ENCODE data around the gene CPED1. TPM values are rescaled to one million over a fixed set of nuclear protein-coding genes. Genes with fewer than 3 reads are reported as not detected.

Gene CPED1
- total RNA-seq, 2 experiments from 2014 or later: not detected

- H3K4me2 ChIP-seq (ENCODE audit: low read length): no peak overlapping the region
- no peaks in the 10 kb centered on the region for H3K9me3 ChIP-seq (ENCODE audit: low read length)
- no peak overlapping the region for H2AFZ ChIP-seq (ENCODE audit: low read length)
- no peaks in the 10 kb centered on the region for H3K9me2 ChIP-seq (ENCODE audit: insufficient read depth, low read length)
- no peaks in the 10 kb centered on the region for H3K4me1 ChIP-seq (ENCODE audit: insufficient read depth, low read length, poor library complexity, severe bottlenecking)
- H3K27ac ChIP-seq (ENCODE audit: low read depth, low read length, poor library complexity, severe bottlenecking): no peak overlapping the region
- no peak for TF ChIP-seq EZH2phosphoT487 (IDR thresholded peaks at IDR 0.05; ENCODE audit: borderline replicate concordance, low read depth, low read length)
- TF ChIP-seq CTCF (conservative IDR thresholded peaks at IDR 0.05; ENCODE audit: low read length): no peak
- no peak overlapping the region for H3K4me3 ChIP-seq (ENCODE audit: low read depth, low read length, poor library complexity, severe bottlenecking)
- CTCF ChIA-PET (ENCODE audit: unreplicated experiment): no interaction called here
- H3K79me2 ChIP-seq (ENCODE audit: insufficient read depth, low read depth, low read length): no peaks in the 10 kb centered on the region
- peaks cover 19% of the 10 kb centered on the region for H3K36me3 ChIP-seq (ENCODE audit: insufficient read depth, low read length)
- no peak for DNase-seq (ENCODE audit: low spot score)
- intact Hi-C loops (cut with micrococcal nuclease; ENCODE audit: unreplicated experiment): no loop called here
- POLR2A ChIA-PET: no interaction called here
- no peaks in the 10 kb centered on the region for H4K20me1 ChIP-seq (ENCODE audit: insufficient read depth, low read length)
- no TSS peak for BruUV-seq (replicated peaks)
Observed at GRCh38 chr7:121344497-121344896, 356.0 kb downstream of the CPED1 start.

Small RNAs within 50 kb of the gene (small RNA-seq; reads per million reads assigned to genes)
- gene HMGN1P18 (not detected), gene RNA5SP240 (not detected), gene RNA5SP241 (0.31 reads per million), gene RNU6-517P (not detected)

Other genes starting within 250 kb of the CPED1 start
- not detected in 2 replicates for gene TSPAN12, start 130.6 kb upstream of the CPED1 start, total RNA-seq (2014; rRNA removed; shearing (Covaris generic))
- not detected in 2 replicates for gene TSPAN12, start 130.6 kb upstream of the CPED1 start, total RNA-seq (2022)
- gene ING3, start 37.9 kb upstream of the CPED1 start, total RNA-seq (2014; rRNA removed; shearing (Covaris generic)): 12.5 and 21.4 TPM in 2 replicates
- 22.2 and 22.7 TPM in 2 replicates for gene ING3, start 37.9 kb upstream of the CPED1 start, total RNA-seq (2022)

Data from OCI-LY7 (cell line).